ENCODE data around the gene SEZ6.
"Not testable (repeated sequence)": the region's sequence is repeated elsewhere in the genome, so short reads cannot be mapped to it uniquely, and the experiment has no call there.

SEZ6 gene

GRCh38 chr17:28951991-28952975, 53.5 kb downstream of the SEZ6 start:
- peak; percentile 97 for FAIRE-seq

DNA sequence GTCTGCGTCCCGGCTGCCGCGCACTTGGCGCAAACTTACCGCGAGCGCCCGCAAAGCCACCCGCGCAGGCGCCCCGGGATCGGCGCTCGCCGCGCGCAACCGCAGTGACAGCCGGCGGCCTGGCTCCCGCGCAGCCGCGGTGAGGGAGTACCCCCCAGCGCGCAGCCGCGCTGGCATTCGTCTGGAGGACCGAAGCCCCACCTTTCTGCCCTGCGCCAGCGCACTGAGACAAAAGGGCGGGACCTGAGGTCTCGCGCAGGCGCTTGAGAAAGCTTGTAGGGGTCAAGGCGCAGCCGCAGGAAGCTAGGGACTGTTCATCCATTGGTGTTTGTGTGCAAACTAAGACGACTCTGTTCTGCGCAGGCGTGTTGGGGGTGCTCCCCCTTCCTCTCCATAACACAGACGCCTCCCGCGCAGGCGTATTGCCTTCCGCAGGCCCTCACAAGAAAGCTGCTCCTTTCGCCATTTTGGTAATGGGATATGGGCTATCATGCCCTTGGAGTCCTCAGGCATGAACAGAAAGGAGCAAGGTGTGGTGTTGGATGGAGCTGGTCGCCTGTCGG, 54.3 kb downstream of the SEZ6 start, which contains the start of gene PHF12:
Gene PHF12, minus strand, starts transcription at position 91 of the 563 bp plus-strand sequence. CDS start 558 bp downstream, outside the sequence.
- FAIRE-seq = peak; percentile 84

- FAIRE-seq = no peak
These were observed 54.9 kb downstream of the SEZ6 start for GRCh38 chr17:28950752-28951427.

GRCh38 chr17:28950017-28950751, 55.6 kb downstream of the SEZ6 start:
- no peak for FAIRE-seq

- no peak for FAIRE-seq
These were observed 56.4 kb downstream of the SEZ6 start for GRCh38 chr17:28949185-28950016.

DNA sequence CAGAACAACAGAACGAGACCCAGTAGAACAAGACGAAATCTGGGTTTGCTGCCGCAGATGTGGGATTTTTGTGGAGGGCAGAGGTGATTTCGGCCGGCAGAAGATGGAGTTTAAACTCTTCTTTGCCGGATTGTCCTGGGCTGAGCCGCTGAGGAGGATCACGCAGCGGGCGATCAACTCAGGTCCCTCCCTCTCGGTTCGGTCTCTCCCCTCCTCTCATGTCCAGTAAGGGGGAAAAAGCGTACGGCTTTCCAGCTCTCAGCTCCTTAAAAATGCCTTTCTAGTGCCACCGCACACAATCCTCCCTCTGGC, 57.0 kb downstream of the SEZ6 start:
- no peak for FAIRE-seq

DNA sequence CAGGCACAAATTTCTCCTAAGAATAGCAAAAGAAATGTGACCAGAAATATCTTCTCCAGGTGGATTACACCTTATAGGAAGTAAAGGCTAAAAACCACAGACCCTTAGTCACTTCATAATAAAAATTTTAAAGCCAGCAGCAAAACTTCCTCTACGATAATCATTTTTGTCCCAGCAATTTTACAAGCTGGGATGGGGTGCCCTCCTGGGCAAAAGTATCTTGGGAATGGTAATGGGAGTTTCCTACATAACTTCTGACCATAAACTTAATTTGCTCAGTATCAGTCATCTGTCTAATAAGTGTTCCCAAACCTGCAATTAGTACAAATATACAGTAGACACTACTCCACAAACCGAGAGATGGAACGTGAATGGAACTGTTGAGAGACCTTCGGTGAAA, 57.5 kb downstream of the SEZ6 start:
- no peak for FAIRE-seq

- no peak for FAIRE-seq
These were observed 58.2 kb downstream of the SEZ6 start for GRCh38 chr17:28947639-28948038.

DNA sequence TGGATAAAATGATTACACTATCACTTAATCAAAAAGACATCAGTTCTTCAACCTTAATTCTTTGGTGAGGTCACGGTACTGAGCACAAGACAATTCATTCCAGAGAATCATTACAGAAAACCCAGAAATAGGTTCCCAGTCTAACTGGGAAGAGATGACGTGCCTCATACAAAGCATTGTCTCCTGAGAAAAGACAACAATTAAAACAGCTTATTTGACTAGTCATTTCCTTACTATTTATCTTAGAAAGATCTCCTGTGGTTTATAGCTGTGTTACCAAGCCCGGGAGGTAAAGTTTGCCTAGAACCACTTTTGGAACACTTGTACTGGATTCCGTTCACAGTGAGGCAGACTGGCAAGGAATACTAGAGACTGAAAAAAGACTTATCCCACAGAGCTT, 59.6 kb downstream of the SEZ6 start:
- FAIRE-seq = no peak

DNA sequence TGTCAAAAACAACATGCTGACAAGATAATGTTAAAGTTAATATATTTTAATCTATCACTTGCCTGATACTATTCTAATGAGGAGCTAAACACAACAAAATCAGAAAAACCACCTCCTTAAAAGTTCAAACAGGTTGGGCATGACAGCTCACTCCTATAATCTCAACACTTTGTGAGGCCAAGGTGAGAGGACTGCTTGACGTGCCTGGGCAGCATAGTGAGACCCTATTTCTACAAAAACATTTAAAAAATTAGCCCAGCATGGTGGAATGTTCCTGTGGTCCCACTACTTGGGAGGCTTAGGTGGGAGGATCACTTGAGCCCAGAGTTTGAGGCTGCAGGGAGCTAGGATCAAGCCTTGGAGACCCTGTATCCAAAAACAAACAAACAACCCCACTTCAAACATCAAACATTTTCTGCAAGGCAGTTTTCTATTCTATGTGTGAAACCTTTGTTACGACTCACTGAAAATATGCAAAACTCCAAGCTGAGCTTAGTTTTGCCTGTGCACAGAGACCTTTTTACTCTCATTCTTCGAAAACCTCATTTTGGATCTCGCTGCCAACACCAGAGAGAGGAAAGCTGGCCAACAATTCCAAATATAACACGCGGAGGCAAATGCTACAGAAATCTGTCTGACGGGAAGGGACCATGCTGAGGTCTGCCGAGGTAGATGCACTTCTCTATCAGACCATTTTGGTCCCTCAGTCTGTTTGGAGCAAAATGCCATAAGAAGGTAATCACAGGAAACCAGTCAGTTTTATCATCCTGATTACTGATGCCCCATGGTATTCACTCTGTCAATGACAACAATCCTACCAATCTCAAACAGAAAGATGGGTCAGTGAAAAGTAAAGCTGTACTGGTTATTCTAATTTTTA, 60.7 kb downstream of the SEZ6 start:
- no peak for FAIRE-seq

- FAIRE-seq = no peak
These were observed 61.5 kb downstream of the SEZ6 start for GRCh38 chr17:28944343-28944742.

- no peak for FAIRE-seq
These were observed 62.9 kb downstream of the SEZ6 start for GRCh38 chr17:28942925-28943324.

DNA sequence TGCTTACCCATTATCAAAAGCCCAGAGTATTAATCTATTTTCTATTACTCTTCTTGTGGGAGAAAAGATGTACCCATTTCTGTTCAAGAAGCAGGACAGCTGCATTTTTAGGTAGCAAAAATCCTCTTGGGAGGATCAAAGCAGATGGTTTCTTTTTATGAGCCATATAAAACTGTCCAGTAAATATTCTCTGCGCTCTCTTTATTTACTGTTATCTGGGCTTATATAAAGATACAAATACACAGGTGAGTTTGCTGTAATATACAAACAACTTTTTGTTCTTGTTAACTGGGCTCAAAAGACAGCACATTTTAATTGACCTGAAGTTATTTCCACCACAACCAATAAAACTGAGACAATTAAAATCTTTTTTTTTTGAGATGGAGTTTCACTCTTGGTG, 64.6 kb downstream of the SEZ6 start:
- FAIRE-seq = no peak

GRCh38 chr17:28940675-28941074, 65.2 kb downstream of the SEZ6 start:
- no peak for FAIRE-seq

DNA sequence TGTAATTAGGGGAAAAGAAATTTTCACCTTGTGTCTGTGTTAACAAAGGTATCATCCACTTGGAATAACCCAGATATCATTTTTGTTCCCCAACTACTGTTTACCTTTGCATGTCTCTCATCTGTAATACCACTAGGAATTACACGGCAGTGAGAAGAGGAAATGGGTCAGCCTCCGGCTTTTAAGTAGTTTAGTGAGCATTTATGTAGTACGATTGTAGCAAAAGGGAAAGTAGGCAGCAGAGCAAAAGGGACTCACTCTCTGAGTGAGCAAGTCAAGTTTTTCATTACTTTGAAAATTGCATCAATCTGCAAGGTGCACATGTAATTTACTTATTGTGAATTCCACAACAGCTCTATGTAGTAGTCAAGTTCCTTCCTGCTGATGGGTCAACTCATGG, 65.7 kb downstream of the SEZ6 start:
- no peak for FAIRE-seq

DNA sequence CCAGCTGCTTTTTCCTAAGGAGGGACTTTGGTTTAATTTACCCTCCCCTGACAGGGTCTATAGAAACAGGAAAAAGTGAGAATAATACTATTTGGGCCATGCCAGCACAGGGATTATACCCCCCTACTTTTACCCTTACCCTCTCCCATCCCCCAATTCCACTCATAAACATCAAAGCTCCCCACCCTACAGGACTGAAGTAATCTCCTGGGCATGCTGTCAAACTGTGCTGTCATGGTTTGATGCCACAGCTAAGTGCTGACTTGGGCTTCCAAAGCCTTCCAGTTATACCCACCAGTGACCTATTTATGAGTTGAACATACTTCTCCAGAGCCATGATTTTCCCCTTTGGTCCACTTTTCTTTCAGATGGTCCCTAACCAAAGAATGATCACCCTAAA, 67.3 kb downstream of the SEZ6 start:
- no peak for FAIRE-seq

GRCh38 chr17:28937044-28937729, 68.6 kb downstream of the SEZ6 start:
- FAIRE-seq = no peak

DNA sequence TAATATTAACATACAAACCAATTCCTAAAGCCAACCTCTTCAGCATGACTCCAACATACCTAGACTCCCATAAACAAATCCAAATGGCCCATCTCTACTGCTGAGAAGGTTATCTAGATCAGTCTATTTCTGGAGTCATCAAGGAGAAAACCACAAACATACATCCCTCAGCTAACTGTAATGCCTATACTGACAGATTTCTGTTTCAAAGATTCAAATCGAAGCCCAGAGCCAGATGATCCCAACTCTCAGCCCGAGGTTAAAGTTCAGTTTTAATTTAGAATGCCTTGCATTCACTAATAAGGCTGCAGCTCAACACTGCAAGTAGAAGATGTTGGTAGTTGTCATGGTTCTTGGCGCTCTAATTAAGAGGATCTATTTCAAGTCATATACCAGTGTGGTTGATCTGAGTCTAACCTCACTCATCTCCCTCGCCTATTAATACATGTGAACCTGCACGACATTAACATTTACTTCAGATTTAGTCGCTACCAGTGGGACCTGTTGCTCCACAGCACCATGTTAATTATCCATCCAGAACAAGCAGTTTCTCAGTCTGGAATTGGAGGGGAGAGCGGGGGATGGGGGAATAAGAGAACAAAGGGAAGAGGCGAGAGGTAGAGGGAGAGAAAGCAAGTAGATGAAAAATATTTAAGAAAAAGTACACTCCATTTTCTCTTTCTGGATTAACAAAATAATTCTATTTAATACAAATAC, 69.9 kb downstream of the SEZ6 start:
- no peak for FAIRE-seq

- not testable (repeated sequence) for FAIRE-seq
These were observed 71.3 kb downstream of the SEZ6 start for GRCh38 chr17:28934508-28934907.

DNA sequence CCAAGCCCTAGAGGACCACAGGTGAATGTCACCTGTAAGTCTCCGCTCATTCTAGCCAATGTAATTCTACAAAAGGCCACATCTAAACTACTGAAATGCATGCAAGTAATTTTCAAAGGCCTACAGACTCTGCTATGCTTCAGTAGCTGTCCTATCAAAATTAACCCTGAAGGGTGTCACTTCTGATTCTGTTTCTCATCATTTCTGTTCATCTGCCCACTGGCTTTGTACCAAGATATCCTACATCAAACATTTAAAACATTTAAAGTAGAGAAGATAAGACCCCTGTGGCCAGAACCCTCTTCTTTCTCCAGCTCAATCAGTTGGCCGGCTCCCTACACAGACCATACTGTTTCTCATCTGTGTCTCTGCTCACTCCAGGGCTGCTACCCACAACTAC, 76.0 kb downstream of the SEZ6 start:
- FAIRE-seq = no peak

Measured in endometrium (tissue), 2 donors.